Neural crest cell (in vitro differentiated cells): ENCODE data around the gene CBLN3. TPM values are rescaled to one million over a fixed set of nuclear protein-coding genes. Genes with fewer than 3 reads are reported as not detected.
A peak's percentile ranks its signal among the peaks of the same experiment; 100 is the strongest.

Experiments used
- DNase-seq: peaks from one replicate; pipeline ENCODE4 v3.0.0; 2021; ENCODE audit warnings: low read depth, mixed read lengths, low spot score
- H3K27ac Mint-ChIP-seq: one replicate; pipeline ENCODE4 v1.8.0; 2021; ENCODE audit warnings: mild to moderate bottlenecking, mixed read lengths; ENCODE audit not compliant: unreplicated experiment
- H3K27me3 Mint-ChIP-seq: 2 replicates; pipeline ENCODE4 v1.8.0; 2021; ENCODE audit warnings: low read depth, mild to moderate bottlenecking, mixed read lengths
- H3K36me3 Mint-ChIP-seq: 2 replicates; pipeline ENCODE4 v1.8.0; 2021; ENCODE audit warnings: low read depth, mild to moderate bottlenecking, mixed read lengths
- H3K4me1 Mint-ChIP-seq: 2 replicates; pipeline ENCODE4 v1.8.0; 2021; ENCODE audit warnings: mixed read lengths
- H3K4me3 Mint-ChIP-seq: one replicate; pipeline ENCODE4 v1.8.0; 2021; ENCODE audit warnings: mild to moderate bottlenecking, mixed read lengths
- H3K9me3 Mint-ChIP-seq: 2 replicates; pipeline ENCODE4 v1.8.0; 2021; ENCODE audit warnings: mixed read lengths
- total RNA-seq: library from RNA; stranded (reverse); gene quantifications from 2 replicates; pipeline ENCODE4 v1.2.1, GENCODE V29; 2021
- TF ChIP-seq, protein P1 (sequence below): fragments of 200-600 bp; sonication (generic); conservative IDR thresholded peaks from 2 replicates; pipeline ENCODE4 v1.5.0; 2021; ENCODE audit warnings: antibody characterized with exemption, mild to moderate bottlenecking

The CBLN3 gene
- total RNA-seq, 1 donor from 2014 or later = 1.0 TPM

GRCh38 chr14:24428628-24429394 lies 657 bp downstream of the CBLN3 start:
- Mint-ChIP-seq H3K9me3 (no peaks in the 10 kb centered on the region), H3K27ac (no peak overlapping the region)
- TF ChIP-seq, protein P1, sequence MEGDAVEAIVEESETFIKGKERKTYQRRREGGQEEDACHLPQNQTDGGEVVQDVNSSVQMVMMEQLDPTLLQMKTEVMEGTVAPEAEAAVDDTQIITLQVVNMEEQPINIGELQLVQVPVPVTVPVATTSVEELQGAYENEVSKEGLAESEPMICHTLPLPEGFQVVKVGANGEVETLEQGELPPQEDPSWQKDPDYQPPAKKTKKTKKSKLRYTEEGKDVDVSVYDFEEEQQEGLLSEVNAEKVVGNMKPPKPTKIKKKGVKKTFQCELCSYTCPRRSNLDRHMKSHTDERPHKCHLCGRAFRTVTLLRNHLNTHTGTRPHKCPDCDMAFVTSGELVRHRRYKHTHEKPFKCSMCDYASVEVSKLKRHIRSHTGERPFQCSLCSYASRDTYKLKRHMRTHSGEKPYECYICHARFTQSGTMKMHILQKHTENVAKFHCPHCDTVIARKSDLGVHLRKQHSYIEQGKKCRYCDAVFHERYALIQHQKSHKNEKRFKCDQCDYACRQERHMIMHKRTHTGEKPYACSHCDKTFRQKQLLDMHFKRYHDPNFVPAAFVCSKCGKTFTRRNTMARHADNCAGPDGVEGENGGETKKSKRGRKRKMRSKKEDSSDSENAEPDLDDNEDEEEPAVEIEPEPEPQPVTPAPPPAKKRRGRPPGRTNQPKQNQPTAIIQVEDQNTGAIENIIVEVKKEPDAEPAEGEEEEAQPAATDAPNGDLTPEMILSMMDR = no peak

DNA sequence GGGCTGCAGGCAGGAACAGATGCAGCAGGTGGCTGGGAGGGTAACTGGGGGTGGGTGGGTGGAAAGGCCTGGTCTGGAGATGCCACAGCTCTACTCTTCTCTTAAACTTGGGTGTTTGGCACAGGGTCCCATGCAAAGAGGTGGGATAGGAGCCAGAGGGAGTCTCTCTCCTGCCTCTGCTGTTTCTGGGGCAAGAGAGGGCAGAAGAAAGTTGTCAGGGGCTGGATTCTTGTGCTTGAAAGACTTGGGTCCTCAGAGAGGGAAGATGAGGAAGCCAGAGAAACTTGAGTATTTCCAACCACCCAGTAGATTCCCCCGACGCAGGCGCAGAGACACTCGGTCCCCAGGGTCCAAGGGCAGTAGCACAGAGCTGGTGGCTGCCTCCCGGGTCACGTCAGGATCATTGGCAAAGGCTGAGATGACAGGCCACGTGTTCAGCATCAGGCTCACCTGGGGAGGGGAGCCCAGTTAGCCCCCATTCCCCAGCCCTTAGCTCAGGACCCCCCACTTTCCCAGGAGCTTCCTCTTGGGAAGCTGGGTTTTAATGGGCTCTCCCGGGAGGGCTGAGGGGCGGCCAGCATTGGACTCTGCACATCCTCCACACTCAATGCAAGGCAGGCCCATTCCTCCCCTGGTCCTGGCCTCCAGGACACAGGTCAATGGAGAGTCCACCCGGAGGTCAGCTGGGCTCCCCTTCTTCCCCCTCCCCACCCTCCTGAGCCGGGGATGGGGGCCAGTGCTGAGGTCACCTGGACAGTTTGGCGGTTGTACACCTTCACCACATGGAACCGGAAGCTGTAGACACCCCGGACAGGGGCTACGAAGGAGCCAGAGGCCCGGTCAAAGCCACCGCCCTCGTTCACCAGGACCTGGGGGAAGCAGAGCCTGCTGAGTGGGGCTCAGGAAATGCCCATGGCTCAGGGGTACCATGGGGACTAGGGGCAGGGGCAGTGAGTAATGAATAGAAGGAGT lies 1.6 kb downstream of the CBLN3 start:
- no peak for DNase-seq
- peaks cover 7% of the 10 kb centered on the region for H3K27me3 Mint-ChIP-seq
- TF ChIP-seq, protein P1 = no peak
- H3K4me1 Mint-ChIP-seq = peaks cover 18% of the 10 kb centered on the region
- H3K9me3 Mint-ChIP-seq = no peaks in the 10 kb centered on the region
- H3K4me3 Mint-ChIP-seq = no peak overlapping the region
- H3K36me3 Mint-ChIP-seq = peaks cover under 1% of the 10 kb centered on the region
- H3K27ac Mint-ChIP-seq = no peak overlapping the region

More at GRCh38 chr14:24428628-24429394, 657 bp downstream of the CBLN3 start:
- H3K4me3 Mint-ChIP-seq = peak overlapping the region; percentile 79
- H3K27me3 Mint-ChIP-seq = peaks cover 7% of the 10 kb centered on the region
- peaks cover 3% of the 10 kb centered on the region for H3K36me3 Mint-ChIP-seq
- DNase-seq = no peak
- peaks cover 18% of the 10 kb centered on the region for H3K4me1 Mint-ChIP-seq

DNA sequence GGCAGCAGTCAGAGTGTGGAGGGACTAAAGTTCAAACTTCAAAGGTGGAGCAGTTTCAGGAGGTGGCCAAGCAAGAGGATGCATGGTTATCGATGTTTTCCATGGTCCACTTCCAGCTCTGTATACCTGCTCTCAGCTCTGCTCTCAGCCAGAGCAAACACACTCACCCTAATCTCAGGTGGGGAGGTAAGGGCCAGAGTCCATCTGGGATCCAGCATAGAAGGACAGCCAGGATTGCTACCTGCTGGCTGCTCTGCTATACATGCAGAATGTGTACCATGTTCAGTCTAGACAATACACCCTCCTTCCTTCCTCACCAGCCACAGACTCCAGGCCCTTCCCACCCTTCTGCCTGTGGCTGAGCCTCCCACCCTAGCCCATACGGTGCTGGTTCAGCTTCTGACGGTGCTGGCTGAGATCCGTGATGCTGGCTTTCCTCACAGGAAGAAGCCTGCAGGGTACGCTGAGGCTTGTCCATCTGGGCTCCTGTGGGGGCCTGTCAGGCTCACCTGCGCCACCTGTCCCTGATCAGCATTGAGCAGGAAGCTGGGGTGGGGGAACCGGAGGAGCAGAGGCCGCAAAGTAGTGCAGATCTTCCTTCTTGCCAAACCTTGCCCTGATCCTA lies 2.4 kb downstream of the CBLN3 start:
- Mint-ChIP-seq H3K4me1 (peaks cover 18% of the 10 kb centered on the region), H3K9me3 (no peaks in the 10 kb centered on the region), H3K27me3 (peaks cover 7% of the 10 kb centered on the region), H3K36me3 (no peaks in the 10 kb centered on the region), H3K27ac (no peak overlapping the region), H3K4me3 (peak overlapping the region; percentile 65)
- TF ChIP-seq, protein P1 = no peak
- DNase-seq = no peak

GRCh38 chr14:24426150-24426911 lies 3.1 kb downstream of the CBLN3 start:
- Mint-ChIP-seq H3K36me3 (no peaks in the 10 kb centered on the region), H3K4me1 (peaks cover 11% of the 10 kb centered on the region), H3K27me3 (peaks cover 7% of the 10 kb centered on the region), H3K9me3 (no peaks in the 10 kb centered on the region), H3K4me3 (peak overlapping the region; percentile 65), H3K27ac (no peak overlapping the region)
- DNase-seq = no peak
- TF ChIP-seq, protein P1 = no peak

- Mint-ChIP-seq H3K27ac (no peak overlapping the region), H3K4me1 (peaks cover 6% of the 10 kb centered on the region), H3K36me3 (no peaks in the 10 kb centered on the region), H3K9me3 (no peaks in the 10 kb centered on the region), H3K4me3 (no peak overlapping the region), H3K27me3 (peaks cover 7% of the 10 kb centered on the region)
- no peak for DNase-seq
- TF ChIP-seq, protein P1 = no peak
These were observed 3.8 kb downstream of the CBLN3 start for GRCh38 chr14:24425704-24426103.
